HG03342 (cell line): ENCODE results near the gene TDRD3.

Source experiments
- ATAC-seq: cut with Tn5 transposase; IDR thresholded peaks from one replicate; pipeline ENCODE4 v1.9.1; 2021; ENCODE audit warnings: mild to moderate bottlenecking, moderate library complexity; ENCODE audit not compliant: unreplicated experiment

The TDRD3 gene

DNA sequence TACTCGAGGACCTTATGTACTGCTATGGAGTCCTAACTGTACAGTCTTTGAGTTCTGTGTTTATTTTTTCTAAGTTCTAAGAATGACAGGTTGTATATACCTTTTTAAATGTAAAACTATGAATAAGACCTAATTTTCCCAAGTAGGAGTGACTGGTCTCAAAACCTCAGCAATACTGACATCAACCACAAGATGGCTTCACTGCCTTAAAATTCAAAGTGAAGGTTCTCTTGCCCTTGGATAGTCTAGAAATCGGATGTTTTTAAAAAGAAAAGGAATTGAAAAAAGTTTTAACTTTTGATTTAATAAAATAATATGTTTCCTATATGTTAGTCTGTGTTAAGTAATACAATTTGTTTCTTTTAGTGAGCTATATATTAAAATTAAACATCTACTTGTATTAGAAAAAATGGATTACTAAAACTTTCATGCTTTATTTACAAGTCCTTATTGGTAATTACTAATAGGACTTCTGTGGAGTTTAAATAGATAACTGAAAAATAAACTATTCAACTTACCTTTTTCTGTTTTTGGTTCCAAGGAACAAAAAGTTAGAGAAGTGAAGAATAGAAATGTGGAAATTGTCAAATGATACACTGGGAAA, 52.0 kb downstream of the TDRD3 start:
- ATAC-seq, result peak; percentile 85

DNA sequence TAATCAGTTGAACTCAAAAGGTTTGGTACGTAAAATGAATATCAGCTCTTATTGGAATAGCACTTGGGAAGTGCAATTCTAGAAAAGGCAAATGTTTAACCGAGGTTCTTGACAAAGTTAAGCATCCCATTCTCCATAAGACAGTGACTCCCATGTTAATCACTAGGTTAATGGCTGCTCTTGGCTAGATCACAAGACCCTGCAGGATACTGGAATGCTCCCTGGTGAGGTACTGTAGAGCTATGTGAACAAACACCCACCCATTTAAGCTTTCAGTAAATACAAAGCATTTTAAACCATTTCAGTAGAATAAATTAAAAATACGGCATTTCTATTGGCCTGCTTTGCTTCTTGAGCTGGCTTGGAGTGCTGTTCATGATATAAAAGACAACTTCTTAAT, 56.5 kb downstream of the TDRD3 start:
- ATAC-seq, result no peak

- ATAC-seq, result no peak
These were observed 57.4 kb downstream of the TDRD3 start for GRCh38 chr13:60454425-60454824.

- no peak for ATAC-seq
These were observed 66.8 kb downstream of the TDRD3 start for GRCh38 chr13:60463787-60464186.

DNA sequence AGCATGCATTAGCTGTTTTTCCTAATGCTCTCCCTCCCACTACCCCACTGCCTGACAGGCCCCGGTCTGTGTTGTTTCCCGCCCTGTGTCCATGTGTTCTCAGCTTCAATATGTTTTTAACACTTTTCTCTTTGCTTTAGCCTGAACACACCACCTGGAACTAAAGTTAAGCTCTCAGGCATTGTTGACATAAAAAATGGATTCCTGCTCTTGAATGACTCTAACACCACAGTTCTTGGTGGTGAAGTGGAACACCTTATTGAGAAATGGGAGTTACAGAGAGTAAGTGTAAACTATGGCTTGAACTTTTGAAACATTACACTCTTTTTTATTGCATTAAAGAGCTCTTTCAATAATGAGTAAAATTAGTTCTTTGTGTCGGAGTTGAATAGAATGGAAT, 70.1 kb downstream of the TDRD3 start:
- no peak for ATAC-seq

- ATAC-seq, result no peak
These were observed 82.3 kb downstream of the TDRD3 start for GRCh38 chr13:60479273-60479672.

- ATAC-seq, result no peak
These were observed 85.0 kb downstream of the TDRD3 start for GRCh38 chr13:60482012-60482411.

GRCh38 chr13:60484865-60485264, 87.8 kb downstream of the TDRD3 start:
- ATAC-seq, result no peak

DNA sequence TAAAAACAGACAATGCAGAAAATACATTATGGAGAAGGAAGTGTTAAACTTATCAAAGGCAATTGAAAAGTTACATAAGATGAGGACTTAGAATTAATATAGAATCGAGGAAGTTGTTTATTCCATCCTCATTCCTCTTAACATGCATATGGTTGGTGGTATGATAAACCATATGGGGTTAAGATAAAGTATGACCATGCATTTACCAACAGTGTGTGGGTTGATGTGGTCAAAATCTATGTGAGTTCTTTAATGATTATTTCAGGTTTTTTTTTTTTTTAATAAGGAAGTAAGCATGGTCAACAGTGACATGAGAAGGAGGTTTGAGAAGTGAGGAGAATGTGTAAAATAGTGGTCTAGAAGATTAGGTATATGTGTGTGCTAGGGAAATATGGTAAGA, 94.5 kb downstream of the TDRD3 start:
- ATAC-seq, result no peak

GRCh38 chr13:60492187-60492586, 95.2 kb downstream of the TDRD3 start:
- no peak for ATAC-seq

- no peak for ATAC-seq
These were observed 97.3 kb downstream of the TDRD3 start for GRCh38 chr13:60494296-60494695.

DNA sequence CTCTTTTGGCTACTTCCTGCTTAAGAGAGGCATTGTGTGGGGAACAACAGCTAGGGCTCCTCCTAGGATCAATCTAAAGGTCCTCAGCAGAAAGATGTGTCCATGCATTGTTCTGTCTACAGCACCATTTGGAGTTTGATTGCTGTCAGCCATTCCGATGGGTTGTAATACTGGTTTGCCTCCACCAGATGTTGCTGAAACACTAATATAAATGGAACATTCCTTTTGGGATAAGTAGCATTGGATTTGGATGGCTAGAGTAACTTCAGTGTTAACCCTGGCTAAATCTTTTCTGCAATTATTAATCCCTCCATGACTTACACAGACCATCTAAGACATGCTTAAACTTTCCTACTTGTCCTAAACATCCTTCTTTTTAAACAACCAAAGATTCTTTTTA, 104.2 kb downstream of the TDRD3 start:
- ATAC-seq, result no peak

DNA sequence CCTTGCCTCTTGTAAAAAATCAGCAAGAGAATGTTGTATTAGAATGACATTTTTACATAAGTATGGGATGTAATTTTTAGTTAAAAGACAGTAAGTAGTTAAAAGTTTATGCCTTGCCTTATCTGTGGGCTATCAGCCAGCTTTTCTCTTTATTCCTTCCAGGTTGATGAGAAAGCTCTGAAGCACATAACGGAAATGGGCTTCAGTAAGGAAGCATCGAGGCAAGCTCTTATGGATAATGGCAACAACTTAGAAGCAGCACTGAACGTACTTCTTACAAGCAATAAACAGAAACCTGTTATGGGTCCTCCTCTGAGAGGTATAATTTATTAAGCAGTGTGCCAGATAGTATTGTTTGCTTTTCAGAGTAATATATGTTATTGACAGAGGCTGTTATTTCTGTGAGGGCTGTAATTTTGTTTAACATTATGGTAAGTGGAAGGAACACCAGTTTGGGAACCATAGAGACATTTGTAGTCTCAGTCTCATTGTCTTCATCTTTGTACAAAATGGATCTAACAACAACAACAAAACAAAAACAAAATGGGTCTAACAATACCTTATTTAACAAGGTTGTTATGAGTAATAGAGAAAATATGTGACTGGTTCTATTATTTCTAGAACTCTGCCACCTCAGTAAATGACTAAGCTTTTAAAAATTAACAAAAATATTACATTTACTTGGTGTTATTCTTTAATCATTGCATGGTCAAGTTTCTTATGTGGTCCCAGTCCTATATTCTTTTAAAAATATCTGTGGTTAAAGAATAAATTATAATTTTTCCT, 112.8 kb downstream of the TDRD3 start:
- ATAC-seq, result no peak

DNA sequence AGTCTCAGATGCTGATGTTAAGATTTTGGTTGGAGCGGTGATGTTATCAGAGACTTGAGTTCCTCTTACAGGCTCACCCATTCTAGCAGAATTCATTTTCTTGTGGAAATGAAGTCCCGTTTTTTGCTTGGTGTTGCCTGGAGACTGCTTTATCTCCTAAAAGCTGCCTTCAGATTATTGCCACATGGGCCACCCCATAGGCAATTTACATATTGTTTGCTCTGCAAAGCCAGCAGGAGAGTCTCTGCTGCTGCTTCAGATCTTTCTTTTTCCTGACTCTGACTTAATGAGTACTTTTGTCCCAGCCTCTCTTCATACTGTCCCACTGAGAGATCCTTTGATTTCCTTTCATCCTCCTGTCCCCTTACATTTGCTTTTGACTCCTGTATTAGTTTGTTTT, 114.6 kb downstream of the TDRD3 start:
- no peak for ATAC-seq

GRCh38 chr13:60514891-60515290, 117.9 kb downstream of the TDRD3 start:
- ATAC-seq, result no peak

GRCh38 chr13:60519496-60519895, 122.5 kb downstream of the TDRD3 start:
- no peak for ATAC-seq

DNA sequence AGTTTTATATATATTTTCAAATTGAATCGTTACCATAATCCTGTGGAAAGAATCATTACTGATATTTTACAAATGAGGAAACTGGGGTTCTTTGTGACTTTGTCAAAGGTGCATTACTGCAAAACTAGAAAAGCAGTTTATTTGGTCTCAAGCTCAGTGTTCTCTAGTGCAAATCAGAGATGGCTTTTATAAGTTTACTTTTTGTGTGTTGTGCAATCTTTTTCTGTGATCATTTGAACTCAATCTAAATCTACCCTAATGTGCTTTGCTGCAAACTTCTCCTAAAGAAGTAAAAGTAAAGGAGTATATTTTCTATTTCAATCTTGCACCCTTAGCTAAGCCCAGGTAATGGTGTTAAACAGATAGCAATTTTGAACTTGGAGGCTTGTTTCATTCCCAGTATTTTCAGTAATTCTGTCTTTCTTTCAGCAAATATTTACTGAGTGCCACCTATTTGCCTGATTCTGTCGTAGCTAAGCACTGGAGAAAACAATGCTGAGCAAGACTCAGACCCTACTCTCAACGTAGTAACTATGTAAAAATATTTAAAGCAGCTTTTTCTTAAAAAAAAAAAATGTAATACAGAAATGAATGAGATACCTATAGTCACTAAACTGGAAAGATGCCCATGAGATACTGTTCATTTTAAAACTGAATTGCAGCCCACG, 124.0 kb downstream of the TDRD3 start:
- ATAC-seq, result no peak

GRCh38 chr13:60538566-60538965, 141.5 kb downstream of the TDRD3 start:
- no peak for ATAC-seq

DNA sequence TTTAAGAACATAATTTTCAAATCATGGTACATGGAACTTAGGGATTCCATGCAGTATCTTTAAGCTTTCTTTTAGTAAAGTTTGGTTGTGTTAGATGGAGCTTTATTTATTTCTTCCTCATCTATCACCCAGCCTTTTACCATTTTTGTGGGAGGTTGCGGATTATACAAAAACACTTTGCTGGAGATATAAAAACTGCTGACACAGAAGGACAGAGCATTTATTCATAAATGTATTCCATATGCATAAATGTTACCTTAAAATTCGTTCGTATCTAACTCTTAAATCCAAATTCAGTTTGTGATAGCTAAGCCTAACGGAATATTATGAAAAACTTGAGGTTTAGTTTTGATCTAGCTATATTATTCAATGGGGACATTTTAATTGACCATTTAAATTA, 143.3 kb downstream of the TDRD3 start:
- ATAC-seq, result no peak

DNA sequence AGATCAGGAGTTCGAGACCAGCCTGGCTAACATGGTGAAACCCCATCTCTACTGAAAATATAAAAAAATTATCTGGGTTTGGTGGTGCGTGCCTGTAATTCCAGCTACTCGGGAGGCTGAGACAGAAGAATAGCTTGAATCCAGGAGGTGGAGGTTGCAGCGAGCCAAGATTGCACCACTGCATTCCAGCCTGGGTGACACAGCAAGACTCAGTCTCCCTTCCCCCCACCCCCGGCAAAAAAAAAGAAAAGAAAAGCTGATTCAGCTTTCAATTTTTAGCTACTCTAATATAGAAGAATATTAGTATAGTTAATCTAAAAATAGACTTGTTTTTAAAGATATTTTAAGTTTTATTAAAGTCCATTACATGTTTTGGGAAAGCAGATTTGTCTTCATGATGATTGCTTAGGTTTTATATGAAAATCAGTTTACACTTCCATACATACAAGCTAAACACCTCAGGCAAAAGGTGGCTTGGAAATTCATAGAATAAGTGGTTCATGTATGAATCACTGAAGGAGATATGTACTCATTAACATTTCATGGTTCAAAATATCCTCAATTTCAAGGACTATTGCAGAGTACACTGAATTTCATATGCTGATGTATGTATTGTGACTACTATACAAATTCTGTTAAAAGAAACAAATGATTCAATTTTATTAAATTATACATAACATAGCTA, 165.2 kb downstream of the TDRD3 start:
- no peak for ATAC-seq

- no peak for ATAC-seq
These were observed 174.6 kb downstream of the TDRD3 start for GRCh38 chr13:60571571-60571970.
